IPS-20b (cell line): ENCODE measurements around the gene AGBL4.

Experiments
- H3K27ac ChIP-seq: one replicate; pipeline ENCODE4 v1.5.1; 2013; ENCODE audit warnings: low read length
- H3K27me3 ChIP-seq: 2 replicates; pipeline ENCODE4 v1.6.1; 2013; ENCODE audit warnings: mild to moderate bottlenecking, low read length, inconsistent platforms; ENCODE audit not compliant: insufficient read depth
- H3K36me3 ChIP-seq: 2 replicates; pipeline ENCODE4 v1.6.1; 2013; ENCODE audit warnings: low read depth, mild to moderate bottlenecking, inconsistent platforms, low read length, moderate library complexity; ENCODE audit not compliant: insufficient read depth
- H3K4me1 ChIP-seq: 2 replicates; pipeline ENCODE4 v1.6.1; 2013; ENCODE audit warnings: mild to moderate bottlenecking, control low read depth, inconsistent platforms, low read length, moderate library complexity; ENCODE audit not compliant: insufficient read depth
- H3K4me3 ChIP-seq: 2 replicates; pipeline ENCODE4 v1.5.1; 2013; ENCODE audit warnings: mild to moderate bottlenecking, low read length, inconsistent platforms
- H3K9ac ChIP-seq: 2 replicates; pipeline ENCODE4 v1.6.1; 2013; ENCODE audit warnings: low read depth, mild to moderate bottlenecking, inconsistent platforms, low read length, moderate library complexity
- H3K9me3 ChIP-seq: 2 replicates; pipeline ENCODE4 v1.6.1; 2013; ENCODE audit warnings: mild to moderate bottlenecking, low read depth, low read length, inconsistent platforms; ENCODE audit not compliant: insufficient read depth

Gene AGBL4

DNA sequence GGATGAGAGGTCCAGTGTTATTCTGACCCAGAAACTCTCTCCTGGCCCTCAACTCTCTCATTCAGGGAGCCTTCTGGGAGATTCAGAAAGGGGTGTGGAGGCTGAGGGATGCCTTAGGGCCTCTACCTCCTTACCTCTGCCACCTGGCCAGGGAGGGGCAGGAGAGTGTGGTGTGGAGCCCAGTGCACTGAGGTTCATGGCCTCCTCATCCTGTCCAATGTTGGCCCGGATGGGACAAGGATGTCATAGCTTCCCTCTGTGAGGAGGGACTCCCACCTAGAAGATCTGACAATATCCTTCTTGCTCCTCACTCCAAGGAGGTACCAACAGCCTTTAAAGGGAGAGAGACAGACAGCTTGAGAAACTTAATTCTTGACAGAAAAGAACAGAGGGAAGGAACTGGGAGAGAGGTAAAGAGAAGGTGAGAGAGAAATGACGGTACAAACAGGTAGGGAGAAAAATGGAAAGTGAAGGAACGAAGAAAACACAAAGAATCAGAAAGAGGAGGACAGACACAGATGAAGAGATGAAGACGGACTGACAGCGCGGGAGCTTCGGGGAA lies 1247.8 kb downstream of the AGBL4 start:
- peak overlapping the region; percentile 100 for H3K4me3 ChIP-seq

DNA sequence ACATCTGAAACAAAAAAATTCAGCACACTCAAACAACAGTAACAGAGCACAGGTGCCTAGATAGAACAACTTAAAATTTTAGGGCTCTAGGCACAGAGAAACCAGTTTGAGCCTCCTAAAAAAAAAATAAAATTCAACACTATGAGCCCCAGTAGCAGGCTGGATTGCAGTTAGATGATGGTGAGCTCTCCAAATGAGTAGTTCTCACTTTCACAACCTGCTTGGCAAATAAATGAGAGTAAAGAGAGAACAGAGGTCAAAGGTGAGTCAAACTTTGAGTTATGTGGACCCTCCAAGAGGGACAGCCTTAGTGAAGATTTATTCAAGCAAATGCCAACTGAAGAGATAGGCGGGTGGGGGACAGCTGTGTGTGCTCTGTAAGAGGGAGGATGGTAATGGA lies 1250.6 kb downstream of the AGBL4 start:
- H3K4me1 ChIP-seq: peaks cover 2% of the 10 kb centered on the region; the same call in 1 of the 2 replicates
- no peak overlapping the region for H3K4me3 ChIP-seq
- no peaks in the 10 kb centered on the region for H3K27me3 ChIP-seq

More for the DNA sequence above, 1247.8 kb downstream of the AGBL4 start:
- Histone ChIP-seq H3K9me3 (no peaks in the 10 kb centered on the region), H3K27me3 (no peaks in the 10 kb centered on the region), H3K4me1 (peaks cover 2% of the 10 kb centered on the region; the same call in 1 of the 2 replicates), H3K27ac (no peak overlapping the region), H3K36me3 (peaks cover 11% of the 10 kb centered on the region), H3K9ac (peak overlapping the region; percentile 55; the same call in 1 of the 2 replicates)

DNA sequence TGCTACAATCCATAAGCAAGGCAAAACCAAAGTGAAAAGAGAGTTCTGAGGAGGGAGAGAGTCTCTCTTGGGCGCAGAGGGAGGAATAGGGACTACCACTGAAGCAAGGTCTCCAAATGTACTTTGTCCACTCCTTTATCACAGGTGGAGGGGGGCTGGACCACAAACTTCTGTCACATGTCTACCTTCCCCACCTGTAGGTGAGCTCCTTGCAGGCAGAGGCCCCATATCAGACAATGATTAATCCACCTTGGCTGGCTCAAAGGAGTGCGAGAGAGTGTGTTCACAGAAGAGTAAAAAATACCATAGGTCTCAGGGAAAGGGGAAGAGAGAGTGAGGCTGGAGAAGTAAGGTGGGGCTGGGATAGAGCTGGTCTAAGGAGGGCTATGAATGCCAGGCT lies 1251.5 kb downstream of the AGBL4 start:
- Histone ChIP-seq H3K9me3 (no peaks in the 10 kb centered on the region), H3K36me3 (peaks cover 11% of the 10 kb centered on the region), H3K27ac (no peak overlapping the region), H3K27me3 (no peaks in the 10 kb centered on the region), H3K4me3 (no peak overlapping the region), H3K9ac (no peak overlapping the region), H3K4me1 (no peaks in the 10 kb centered on the region)

More for the DNA sequence above, 1250.6 kb downstream of the AGBL4 start:
- no peaks in the 10 kb centered on the region for H3K9me3 ChIP-seq
- peaks cover 11% of the 10 kb centered on the region for H3K36me3 ChIP-seq
- H3K27ac ChIP-seq: no peak overlapping the region
- no peak overlapping the region for H3K9ac ChIP-seq

DNA sequence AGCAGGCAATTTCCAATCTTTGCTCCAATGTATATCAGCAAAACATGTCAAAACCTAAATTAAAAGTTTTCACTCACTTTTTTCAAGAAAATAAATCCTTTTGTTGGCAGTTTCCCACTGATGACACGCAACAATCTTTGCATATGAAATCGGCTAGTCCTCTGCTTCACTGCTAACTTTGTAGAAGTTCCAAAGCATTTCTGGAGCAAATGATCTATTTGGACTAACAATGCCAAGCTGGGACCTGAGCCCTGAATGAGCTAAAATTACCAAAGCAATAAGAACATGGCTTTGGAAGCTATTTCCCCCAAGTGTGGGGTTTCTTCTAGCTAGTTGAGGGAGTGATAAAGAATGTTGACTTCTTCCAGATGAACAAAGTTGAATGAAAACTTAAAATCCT lies 1252.2 kb downstream of the AGBL4 start:
- Histone ChIP-seq H3K4me3 (no peak overlapping the region), H3K4me1 (no peaks in the 10 kb centered on the region), H3K9me3 (no peaks in the 10 kb centered on the region), H3K9ac (no peak overlapping the region), H3K27ac (no peak overlapping the region), H3K27me3 (no peaks in the 10 kb centered on the region), H3K36me3 (peaks cover 11% of the 10 kb centered on the region)

DNA sequence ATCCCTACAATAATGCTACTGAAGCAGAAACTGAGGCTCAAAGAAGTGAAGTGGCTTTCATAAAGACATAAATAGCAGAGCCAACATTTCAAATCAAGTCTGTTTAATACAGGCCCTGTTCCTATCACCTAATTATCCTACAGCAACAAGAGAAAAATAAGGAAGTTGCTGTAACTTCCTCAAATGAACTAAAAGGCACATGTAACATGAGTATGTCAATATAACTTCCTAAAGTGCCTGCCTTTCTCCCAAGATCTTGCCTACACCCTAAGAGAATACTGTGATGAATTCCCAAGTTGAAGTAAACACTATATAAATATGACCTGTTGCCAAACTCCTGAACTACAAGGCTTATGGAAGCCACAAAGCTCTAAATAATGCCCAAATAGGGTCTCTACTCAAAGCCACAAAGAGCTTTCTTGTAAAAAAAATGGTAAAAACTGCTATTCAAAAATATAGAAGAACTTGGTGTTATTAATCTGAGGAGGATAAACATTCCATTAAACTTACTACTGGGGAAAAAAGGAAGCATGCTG lies 1255.7 kb downstream of the AGBL4 start:
- no peaks in the 10 kb centered on the region for H3K27me3 ChIP-seq
- H3K27ac ChIP-seq: no peak overlapping the region
- H3K36me3 ChIP-seq: peaks cover 4% of the 10 kb centered on the region
- no peaks in the 10 kb centered on the region for H3K4me1 ChIP-seq
- no peak overlapping the region for H3K4me3 ChIP-seq
- no peak overlapping the region for H3K9ac ChIP-seq
- no peaks in the 10 kb centered on the region for H3K9me3 ChIP-seq

DNA sequence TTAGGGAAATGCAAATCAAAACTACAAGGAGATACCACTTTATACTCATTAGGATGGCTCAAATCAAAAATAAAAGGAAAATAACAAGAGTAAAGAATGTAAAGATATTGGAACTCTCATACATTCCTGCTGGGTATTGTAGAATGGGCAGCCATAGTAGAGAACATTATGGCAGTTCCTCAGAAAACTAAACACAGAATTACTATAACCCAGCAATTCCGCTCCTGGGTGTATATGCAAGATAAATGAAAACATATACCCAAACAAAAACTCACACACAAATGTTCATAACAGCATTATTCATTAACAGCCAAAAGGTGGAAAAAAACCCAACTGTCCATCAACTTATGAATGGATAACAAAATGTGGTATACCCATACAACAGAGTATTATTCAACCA lies 1258.4 kb downstream of the AGBL4 start:
- Histone ChIP-seq H3K27me3 (no peaks in the 10 kb centered on the region), H3K9ac (no peak overlapping the region), H3K27ac (no peak overlapping the region), H3K4me3 (no peak overlapping the region), H3K4me1 (no peaks in the 10 kb centered on the region), H3K9me3 (no peaks in the 10 kb centered on the region), H3K36me3 (peaks cover 8% of the 10 kb centered on the region)

DNA sequence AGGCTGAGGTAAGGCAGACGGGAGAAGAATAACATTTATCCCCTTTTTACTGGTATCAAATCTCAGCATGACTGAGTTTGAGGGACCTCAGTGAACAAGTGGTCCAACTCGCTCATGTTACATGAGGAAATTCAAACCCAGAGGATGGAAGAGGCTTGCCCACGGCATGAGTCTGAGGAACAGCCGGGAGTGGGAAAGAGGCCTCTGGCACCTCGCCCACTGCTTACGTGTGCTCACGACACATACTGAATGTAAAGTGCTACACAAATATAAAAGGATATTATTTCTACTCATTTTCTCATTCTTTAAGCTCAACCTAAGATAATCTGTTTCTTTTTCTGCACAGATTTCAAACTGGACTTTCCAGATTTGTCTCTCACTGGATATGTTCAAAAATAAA lies 1261.8 kb downstream of the AGBL4 start:
- Histone ChIP-seq H3K36me3 (peaks cover 35% of the 10 kb centered on the region), H3K9me3 (no peaks in the 10 kb centered on the region), H3K9ac (no peak overlapping the region), H3K27ac (no peak overlapping the region), H3K27me3 (no peaks in the 10 kb centered on the region), H3K4me3 (no peak overlapping the region), H3K4me1 (0 out of 2 replicates have a peak, but pooled peaks cover 4% of the 10 kb centered on the region)

DNA sequence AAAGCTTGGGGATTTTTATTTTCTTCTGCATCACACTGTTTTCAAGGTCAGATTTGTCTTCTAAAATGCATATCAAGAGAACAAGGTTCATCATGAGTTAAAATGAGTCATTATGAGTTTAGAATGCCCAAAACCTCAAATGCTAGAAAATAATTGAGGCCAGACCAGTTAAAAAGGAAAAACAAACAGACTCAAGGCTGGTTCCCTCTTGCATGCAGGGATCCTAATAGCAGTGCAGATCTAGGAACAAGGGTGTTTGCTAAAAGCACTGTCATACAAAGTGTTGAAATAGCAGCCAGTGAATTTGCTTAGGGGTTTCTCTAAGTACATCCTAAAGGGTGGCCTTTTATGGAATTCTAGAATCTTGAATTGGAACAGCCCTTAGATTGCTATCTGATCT lies 1262.3 kb downstream of the AGBL4 start:
- Histone ChIP-seq H3K9me3 (no peaks in the 10 kb centered on the region), H3K27ac (no peak overlapping the region), H3K36me3 (peaks cover 39% of the 10 kb centered on the region), H3K4me1 (0 out of 2 replicates have a peak, but pooled peaks cover 4% of the 10 kb centered on the region), H3K9ac (no peak overlapping the region), H3K27me3 (no peaks in the 10 kb centered on the region), H3K4me3 (no peak overlapping the region)

DNA sequence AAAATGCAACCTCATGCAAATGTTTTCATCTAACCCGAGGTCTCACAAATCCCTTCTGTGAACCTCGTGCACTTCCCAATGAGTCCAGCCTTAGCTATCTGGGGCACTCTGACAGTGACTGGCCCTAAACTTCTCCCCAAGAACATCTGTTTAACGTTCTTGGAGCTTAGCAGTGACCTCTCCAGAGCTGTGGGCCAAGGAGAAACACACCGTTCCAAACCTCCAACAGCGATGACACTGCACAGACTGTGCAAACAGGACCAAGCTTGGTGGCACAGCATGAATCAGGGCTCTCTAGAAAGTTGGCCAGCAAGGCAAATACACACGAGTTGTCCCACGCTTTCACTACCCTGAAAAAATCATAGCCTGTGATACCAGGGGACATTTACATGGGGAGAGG lies 1262.9 kb downstream of the AGBL4 start:
- no peak overlapping the region for H3K4me3 ChIP-seq
- H3K27ac ChIP-seq: no peak overlapping the region
- H3K9me3 ChIP-seq: no peaks in the 10 kb centered on the region
- peaks cover 39% of the 10 kb centered on the region for H3K36me3 ChIP-seq
- 0 out of 2 replicates have a peak, but pooled peaks cover 4% of the 10 kb centered on the region for H3K4me1 ChIP-seq
- H3K27me3 ChIP-seq: no peaks in the 10 kb centered on the region
- H3K9ac ChIP-seq: no peak overlapping the region

DNA sequence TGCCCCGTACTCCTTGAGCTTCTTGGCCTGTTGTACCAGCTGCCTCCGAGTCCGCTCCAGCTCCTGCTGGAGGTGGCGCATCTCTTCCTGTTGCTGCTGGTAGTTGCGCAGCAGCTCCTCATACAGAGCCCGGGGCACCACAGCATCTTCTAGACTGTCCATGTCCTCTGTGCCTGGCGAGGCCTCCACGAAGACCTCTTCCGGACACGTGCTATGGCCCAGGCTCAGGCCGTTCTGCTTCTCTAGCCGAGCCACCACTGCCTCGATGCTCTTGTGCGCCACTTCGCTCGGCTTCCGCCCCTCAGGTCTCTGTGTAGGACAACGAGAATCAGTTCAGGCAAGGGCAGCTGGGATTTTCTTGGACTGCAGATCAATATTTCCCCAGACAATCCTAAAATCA lies 1264.8 kb downstream of the AGBL4 start:
- Histone ChIP-seq H3K36me3 (peaks cover 39% of the 10 kb centered on the region), H3K4me3 (no peak overlapping the region), H3K9me3 (no peaks in the 10 kb centered on the region), H3K27me3 (no peaks in the 10 kb centered on the region), H3K9ac (no peak overlapping the region), H3K4me1 (0 out of 2 replicates have a peak, but pooled peaks cover 4% of the 10 kb centered on the region), H3K27ac (no peak overlapping the region)

DNA sequence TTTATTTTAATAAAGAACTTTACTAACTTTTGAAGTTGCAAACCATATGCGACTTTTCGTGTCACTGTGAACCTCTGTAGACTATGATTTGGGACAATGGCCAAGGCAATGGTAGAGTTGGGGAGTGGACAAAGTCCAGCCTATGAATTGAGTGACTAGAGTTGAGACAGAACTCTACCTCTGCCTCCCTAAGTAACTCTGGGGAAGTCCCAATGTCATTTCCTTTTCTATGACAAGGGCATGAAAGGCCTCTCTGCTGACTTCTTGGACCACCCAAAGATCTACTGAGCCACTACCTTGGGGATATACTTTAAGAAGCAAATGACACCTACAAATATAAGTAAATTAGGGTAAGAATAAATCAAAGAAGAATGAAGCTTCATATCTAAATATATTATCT lies 1266.4 kb downstream of the AGBL4 start:
- no peak overlapping the region for H3K27ac ChIP-seq
- 0 out of 2 replicates have a peak, but pooled peaks cover 4% of the 10 kb centered on the region for H3K4me1 ChIP-seq
- no peak overlapping the region for H3K4me3 ChIP-seq
- H3K9ac ChIP-seq: no peak overlapping the region
- no peaks in the 10 kb centered on the region for H3K27me3 ChIP-seq
- peaks cover 39% of the 10 kb centered on the region for H3K36me3 ChIP-seq
- H3K9me3 ChIP-seq: no peaks in the 10 kb centered on the region

DNA sequence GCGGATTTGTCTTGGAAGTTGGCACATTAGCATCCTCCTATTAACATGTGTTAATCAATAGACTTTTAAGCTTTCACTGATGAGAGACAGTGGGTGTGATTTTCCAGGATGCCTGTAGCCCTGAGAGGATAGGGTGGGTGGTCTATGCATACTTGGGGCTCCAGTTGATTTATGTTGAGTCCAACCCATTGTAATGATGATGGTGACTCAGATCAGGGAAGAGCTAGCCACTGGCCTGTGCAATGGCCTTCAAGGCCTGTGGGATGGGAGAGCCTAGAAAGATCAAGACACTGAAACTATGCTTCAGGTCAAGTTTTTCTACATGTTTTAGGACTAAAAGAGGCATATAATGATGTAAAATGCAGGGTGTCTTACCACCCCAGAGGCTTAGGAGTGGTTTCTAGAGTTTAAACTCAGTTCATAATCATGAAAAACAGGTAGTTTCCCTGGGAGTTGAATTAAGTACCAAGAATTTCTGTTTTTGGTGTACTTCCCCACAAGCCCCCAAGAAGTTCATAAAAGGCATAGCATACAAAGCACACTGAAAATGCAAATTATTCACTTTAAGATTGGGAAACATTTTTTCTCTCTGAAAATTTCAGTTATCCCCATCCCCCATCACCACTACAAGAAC lies 1267.0 kb downstream of the AGBL4 start:
- Histone ChIP-seq H3K36me3 (peaks cover 39% of the 10 kb centered on the region), H3K4me1 (0 out of 2 replicates have a peak, but pooled peaks cover 4% of the 10 kb centered on the region), H3K27ac (no peak overlapping the region), H3K9ac (no peak overlapping the region), H3K27me3 (no peaks in the 10 kb centered on the region), H3K9me3 (no peaks in the 10 kb centered on the region), H3K4me3 (no peak overlapping the region)
